Natural killer cell (primary cell): Measurements from ENCODE around the gene PACRGL. TPM values are rescaled to one million over a fixed set of nuclear protein-coding genes. Genes with fewer than 3 reads are reported as not detected.

Experiments used
- ATAC-seq, 3 donors: fragments of 150-1000 bp in 2 of 3; fragments of 200-7000 bp in 1 of 3; cut with Tn5 transposase; 1 replicate in 1 of 3; 2 replicates in 2 of 3; pipeline ENCODE4 v1.10.0; 2021; ENCODE audit warnings: mild to moderate bottlenecking in 2 of 3, moderate library complexity in 2 of 3
- DNase-seq, 2 donors: peaks; one replicate each; pipeline versions ENCODE4 v3.0.0 to v3.0.0-alpha.2; 2013 to 2021; ENCODE audit warnings: mixed read lengths in 1 of 2
- H3K27ac ChIP-seq: one replicate; pipeline ENCODE4 v1.5.1; 2013; ENCODE audit warnings: mild to moderate bottlenecking, low read length
- H3K27me3 ChIP-seq: one replicate; pipeline ENCODE4 v1.6.1; 2013; ENCODE audit warnings: low read length; ENCODE audit not compliant: control insufficient read depth, insufficient read depth
- H3K36me3 ChIP-seq: one replicate; pipeline ENCODE4 v1.6.1; 2013; ENCODE audit warnings: low read length; ENCODE audit not compliant: control insufficient read depth, insufficient read depth
- H3K4me1 ChIP-seq: one replicate; pipeline ENCODE4 v1.6.1; 2013; ENCODE audit warnings: low read length; ENCODE audit not compliant: control insufficient read depth, insufficient read depth
- H3K4me3 ChIP-seq: one replicate; pipeline ENCODE4 v1.5.1; 2013; ENCODE audit warnings: low read length
- H3K9me3 ChIP-seq: one replicate; pipeline ENCODE4 v1.6.1; 2013; ENCODE audit warnings: low read length; ENCODE audit not compliant: control insufficient read depth, insufficient read depth
- H3K27ac Mint-ChIP-seq, 2 donors: one replicate each; pipeline ENCODE4 v1.8.0; 2022; ENCODE audit warnings: mild to moderate bottlenecking in 2 of 2, mixed read lengths in 2 of 2, moderate library complexity in 1 of 2
- H3K27me3 Mint-ChIP-seq, 2 donors: one replicate each; pipeline ENCODE4 v1.8.0; 2022; ENCODE audit warnings: low read depth in 2 of 2, mixed read lengths in 2 of 2
- H3K36me3 Mint-ChIP-seq: one replicate; pipeline ENCODE4 v1.8.0; 2022; ENCODE audit warnings: mixed read lengths
- H3K4me1 Mint-ChIP-seq, 2 donors: one replicate each; pipeline ENCODE4 v1.8.0; 2022; ENCODE audit warnings: mixed read lengths in 2 of 2
- H3K4me3 Mint-ChIP-seq: one replicate; pipeline ENCODE4 v1.8.0; 2022; ENCODE audit warnings: mild to moderate bottlenecking, moderate library complexity, mixed read lengths
- H3K9me3 Mint-ChIP-seq, 2 donors: one replicate each; pipeline ENCODE4 v1.8.0; 2022; ENCODE audit warnings: mixed read lengths in 2 of 2
- CTCF ChIP-seq: fragments of 200-600 bp; IDR thresholded peaks from one replicate; pipeline ENCODE4 v1.8.0; 2022; ENCODE audit warnings: antibody characterized with exemption
- WGBS: methylation state at CpG from one replicate; pipeline ENCODE4 v1.1.7; 2013; ENCODE audit warnings: missing lambda C conversion rate; ENCODE audit not compliant: insufficient coverage; 5-methylcytosine and 5-hydroxymethylcytosine counted together
- intact Hi-C: fragments of 100-400 bp; cut with micrococcal nuclease; formaldehyde crosslinking; loops from one replicate; pipeline ENCODE4 v1.14.2; 2022
- total RNA-seq, 4 donors: library from RNA; stranded (reverse); fragments of 120-200 nt in 1 of 4; gene quantifications; one replicate each; pipeline versions ENCODE4 v1.2.3 to v1.2.4, GENCODE V29; 2013 to 2022

The PACRGL gene
- total RNA-seq, 3 donors from 2014 or later (not counting 1 experiment from before 2014, with no cell fraction given), result 9.0 to 14.7 (median 12.9) TPM

- intact Hi-C loops, result no loop called here
- DNase-seq, result no peak
- no peak for ATAC-seq
- Mint-ChIP-seq H3K9me3 (no peaks in the 10 kb centered on the region), H3K27me3 (no peaks in the 10 kb centered on the region), H3K27ac (no peak overlapping the region), H3K4me1 (no peaks in the 10 kb centered on the region), H3K36me3 (no peaks in the 10 kb centered on the region), H3K4me3 (no peak overlapping the region)
- Histone ChIP-seq H3K27ac (no peak overlapping the region), H3K9me3 (no peaks in the 10 kb centered on the region), H3K27me3 (no peaks in the 10 kb centered on the region), H3K36me3 (no peaks in the 10 kb centered on the region), H3K4me1 (no peaks in the 10 kb centered on the region), H3K4me3 (no peak overlapping the region)
- no CpG with 5 or more reads among the region's 1 CpG for WGBS
- TF ChIP-seq CTCF, result no peak
These were observed 61.6 kb downstream of the PACRGL start for GRCh38 chr4:20761826-20762225.

GRCh38 chr4:20764366-20764992 is 64.2 kb downstream of the PACRGL start:
- ATAC-seq (no peak), DNase-seq (no peak)
- H3K36me3 ChIP-seq, result no peaks in the 10 kb centered on the region
- H3K27ac ChIP-seq, result no peak overlapping the region
- no peaks in the 10 kb centered on the region for H3K4me1 Mint-ChIP-seq
- H3K4me3 Mint-ChIP-seq, result no peak overlapping the region
- no peaks in the 10 kb centered on the region for H3K27me3 ChIP-seq
- TF ChIP-seq CTCF, result no peak
- intact Hi-C loops, result no loop called here
- H3K36me3 Mint-ChIP-seq, result no peaks in the 10 kb centered on the region
- H3K27ac Mint-ChIP-seq, result no peak overlapping the region
- H3K27me3 Mint-ChIP-seq, result no peaks in the 10 kb centered on the region
- H3K9me3 ChIP-seq, result no peaks in the 10 kb centered on the region
- no peak overlapping the region for H3K4me3 ChIP-seq
- no peaks in the 10 kb centered on the region for H3K4me1 ChIP-seq
- 88% methylated on average over 10 of the region's 13 CpGs for WGBS
- H3K9me3 Mint-ChIP-seq, result no peaks in the 10 kb centered on the region

- Histone ChIP-seq H3K4me3 (no peak overlapping the region), H3K27ac (no peak overlapping the region), H3K4me1 (peaks cover 3% of the 10 kb centered on the region), H3K27me3 (no peaks in the 10 kb centered on the region), H3K36me3 (no peaks in the 10 kb centered on the region), H3K9me3 (no peaks in the 10 kb centered on the region)
- 36% methylated on average over 13 of the region's 14 CpGs for WGBS
- Mint-ChIP-seq H3K27me3 (peaks cover 0 to 6% of the 10 kb centered on the region in 2 donors), H3K4me1 (peaks cover 11 to 17% of the 10 kb centered on the region in 2 donors), H3K27ac (no peak overlapping the region), H3K36me3 (no peaks in the 10 kb centered on the region), H3K4me3 (no peak overlapping the region), H3K9me3 (no peaks in the 10 kb centered on the region)
- peak; percentile 25 to 61 for DNase-seq
- TF ChIP-seq CTCF, result peak; percentile 77
- peak; percentile 70 to 85 (median 73) for ATAC-seq
- intact Hi-C loops, result loop anchor here (1.0 to 2.0 kb wide), 2 partner anchors 362 to 991 kb away; no protein-coding TSS in a partner anchor
These were observed 73.1 kb downstream of the PACRGL start for GRCh38 chr4:20773144-20773997.
